GM18907 (cell line): ENCODE results near the gene QSOX1.

Experiments used
- ATAC-seq: cut with Tn5 transposase; IDR thresholded peaks from one replicate; pipeline ENCODE4 v1.9.1; 2021; ENCODE audit warnings: mild to moderate bottlenecking, moderate library complexity; ENCODE audit not compliant: unreplicated experiment

The QSOX1 gene

GRCh38 chr1:180231506-180231921, 76.8 kb downstream of the QSOX1 start:
- ATAC-seq = no peak

- ATAC-seq = no peak
These were observed 77.3 kb downstream of the QSOX1 start for GRCh38 chr1:180231936-180232335.

GRCh38 chr1:180232521-180233043, 77.9 kb downstream of the QSOX1 start:
- ATAC-seq = no peak

- ATAC-seq = no peak
These were observed 78.7 kb downstream of the QSOX1 start for GRCh38 chr1:180233191-180234011.

DNA sequence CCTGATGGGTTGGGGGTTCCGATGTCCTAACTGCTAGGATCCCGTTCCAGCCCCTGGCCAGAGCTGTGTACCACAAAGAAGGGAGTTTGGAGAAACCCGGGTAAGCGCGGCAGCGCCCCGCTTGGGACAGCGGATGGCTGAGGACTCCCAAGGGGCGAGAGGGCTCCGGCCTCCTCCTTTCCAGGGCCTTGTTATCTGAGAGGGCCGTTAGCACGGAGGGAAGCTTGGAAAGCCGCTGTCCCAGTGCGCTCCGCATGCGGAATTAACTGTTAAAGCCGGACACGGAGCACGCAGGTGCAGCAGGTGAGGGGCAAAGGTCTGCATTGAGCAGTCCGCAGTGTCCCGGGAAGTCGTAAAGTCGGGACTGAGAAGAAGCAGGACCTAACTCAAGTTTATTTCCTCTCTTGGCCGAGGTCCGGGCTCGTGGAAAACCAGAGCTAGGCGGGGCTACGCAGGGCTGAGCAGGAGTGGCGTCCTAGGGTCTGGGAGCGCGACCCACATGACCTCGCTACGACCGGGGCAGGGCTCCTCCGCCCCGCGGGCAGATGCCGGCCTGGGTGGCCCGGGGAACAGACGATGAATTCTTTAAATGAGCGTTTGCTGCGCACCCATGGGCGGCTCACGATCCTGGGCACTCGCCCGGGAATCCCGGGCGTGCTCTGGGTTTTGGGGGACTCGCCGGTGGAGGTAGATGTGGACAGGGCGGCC, 79.9 kb downstream of the QSOX1 start:
- ATAC-seq = no peak

- no peak for ATAC-seq
These were observed 80.4 kb downstream of the QSOX1 start for GRCh38 chr1:180235077-180235501.

GRCh38 chr1:180235502-180236239, 81.0 kb downstream of the QSOX1 start:
- no peak for ATAC-seq

DNA sequence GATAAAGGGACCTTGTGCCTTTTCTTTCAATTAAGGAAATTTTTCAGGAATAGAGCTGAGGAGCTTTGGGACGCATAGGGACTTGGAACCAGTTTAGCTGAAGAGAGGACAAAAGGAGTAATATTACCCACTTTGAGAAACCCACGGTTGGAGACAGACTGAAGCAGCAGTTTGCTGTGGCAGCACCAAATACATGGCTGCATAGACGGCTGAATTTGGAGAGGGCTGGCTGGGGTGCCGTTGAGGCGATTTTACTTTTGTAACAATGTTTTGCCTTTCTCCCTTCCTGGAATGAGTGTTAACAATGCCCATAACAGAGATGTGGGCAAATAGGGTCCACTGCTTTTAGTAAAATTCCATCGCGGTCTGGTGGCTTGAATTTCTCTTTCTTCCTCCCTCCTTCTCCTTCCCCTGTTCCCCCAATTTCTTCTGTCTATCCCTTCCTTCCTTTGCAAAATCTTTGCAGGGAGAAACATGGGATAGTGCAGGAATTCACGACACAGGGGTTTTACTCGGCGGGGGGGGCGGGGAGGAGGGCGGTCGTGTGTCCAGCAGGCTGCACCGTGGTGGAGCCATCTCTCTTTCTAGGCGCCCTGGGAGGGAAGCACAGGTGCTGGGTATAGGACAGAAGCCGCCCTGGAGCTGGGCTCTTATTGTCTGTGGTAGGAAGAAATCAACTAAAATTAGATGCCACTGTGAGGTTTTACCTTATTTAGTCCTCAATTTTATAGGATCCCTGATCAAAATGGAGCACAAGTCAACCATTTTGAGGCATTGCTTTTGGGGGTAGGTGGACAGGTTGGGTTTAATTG, 82.2 kb downstream of the QSOX1 start:
- ATAC-seq = no peak

GRCh38 chr1:180237869-180238476, 83.3 kb downstream of the QSOX1 start:
- ATAC-seq = no peak

DNA sequence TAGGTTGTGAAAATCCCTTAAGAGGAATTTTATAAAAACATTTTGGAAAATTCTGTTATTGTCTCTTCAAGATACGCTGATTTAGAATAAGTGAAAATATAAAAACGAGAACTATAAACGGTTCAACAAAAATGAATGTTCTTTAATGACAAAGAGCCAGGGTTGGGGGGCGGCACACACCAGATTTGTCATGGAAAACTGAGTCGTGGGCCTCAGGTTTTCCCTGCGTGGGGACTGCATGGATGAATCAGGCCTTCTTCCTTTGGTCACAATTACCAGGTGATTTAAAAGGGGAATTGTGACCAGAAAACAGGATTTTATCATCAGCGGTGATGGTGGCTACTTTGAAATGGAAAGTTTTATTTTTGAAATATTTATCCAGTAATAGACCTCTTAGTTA, 84.0 kb downstream of the QSOX1 start:
- ATAC-seq = no peak

DNA sequence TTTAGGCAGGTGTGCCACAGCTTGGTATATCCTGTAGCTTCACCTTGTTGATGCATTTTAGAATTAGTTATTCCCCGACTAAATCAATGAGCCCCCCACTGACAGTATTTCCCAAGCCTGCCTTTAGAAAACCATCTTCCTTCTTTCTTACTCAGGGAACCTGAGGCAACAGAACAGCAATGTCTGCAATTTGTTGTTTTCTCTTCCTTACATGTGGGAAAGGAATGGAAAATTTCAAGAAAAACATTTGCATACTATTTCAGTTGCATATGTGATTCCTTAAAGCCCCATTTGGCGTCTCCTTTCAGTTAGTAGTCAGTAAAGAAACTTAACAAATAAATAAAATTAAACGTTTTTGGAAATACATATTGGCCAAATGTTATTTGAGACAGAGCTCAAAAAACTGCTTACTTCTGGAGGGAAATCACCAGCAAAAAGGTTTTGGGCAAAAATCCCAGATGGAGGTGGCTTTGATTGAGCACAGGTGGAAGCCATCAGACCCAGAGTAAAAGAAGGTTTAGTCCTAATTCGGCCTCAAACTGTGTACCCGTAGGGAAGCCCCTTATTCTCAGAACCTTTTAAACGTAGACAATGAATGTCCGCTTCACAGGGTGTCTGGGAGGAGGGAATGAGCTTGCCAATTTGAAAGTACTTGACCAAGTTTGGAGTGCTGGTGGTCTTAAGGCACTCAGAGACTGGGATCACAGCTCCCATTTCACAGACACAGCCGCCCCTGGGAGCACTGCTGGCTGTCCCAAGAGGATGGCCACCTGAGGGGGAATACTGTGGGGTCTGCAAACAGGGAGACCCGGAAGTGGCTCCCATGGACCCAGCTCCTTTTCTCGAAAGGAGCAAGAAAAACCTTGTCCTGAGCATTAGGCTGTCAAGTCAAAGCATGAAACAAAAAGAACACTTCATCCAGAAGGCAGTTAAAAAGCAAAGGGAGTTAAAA, 84.8 kb downstream of the QSOX1 start:
- no peak for ATAC-seq

GRCh38 chr1:180241716-180242544, 87.3 kb downstream of the QSOX1 start:
- ATAC-seq = no peak

- no peak for ATAC-seq
These were observed 89.0 kb downstream of the QSOX1 start for GRCh38 chr1:180243517-180244221.

- ATAC-seq = no peak
These were observed 90.2 kb downstream of the QSOX1 start for GRCh38 chr1:180244840-180245239.

GRCh38 chr1:180246579-180246978, 91.9 kb downstream of the QSOX1 start:
- ATAC-seq = no peak

DNA sequence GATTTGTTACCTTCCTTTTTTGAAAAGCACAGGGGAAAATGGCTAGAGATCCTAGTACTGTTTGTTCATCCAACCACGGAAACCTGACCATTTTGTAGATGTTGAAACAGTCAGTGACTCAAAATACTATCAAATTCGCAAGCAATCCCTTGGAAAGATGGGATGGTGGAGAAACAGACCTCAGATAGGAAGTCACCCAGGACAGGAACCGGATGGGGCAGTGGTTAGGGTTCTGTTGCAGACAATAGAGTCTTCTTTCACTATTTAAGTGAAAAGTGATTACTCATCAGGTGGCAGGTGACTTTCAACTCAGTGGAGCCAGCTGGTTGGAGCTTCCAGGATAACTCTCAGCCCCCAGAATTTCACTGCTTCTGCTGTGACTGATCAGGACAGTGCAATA, 92.4 kb downstream of the QSOX1 start:
- no peak for ATAC-seq

DNA sequence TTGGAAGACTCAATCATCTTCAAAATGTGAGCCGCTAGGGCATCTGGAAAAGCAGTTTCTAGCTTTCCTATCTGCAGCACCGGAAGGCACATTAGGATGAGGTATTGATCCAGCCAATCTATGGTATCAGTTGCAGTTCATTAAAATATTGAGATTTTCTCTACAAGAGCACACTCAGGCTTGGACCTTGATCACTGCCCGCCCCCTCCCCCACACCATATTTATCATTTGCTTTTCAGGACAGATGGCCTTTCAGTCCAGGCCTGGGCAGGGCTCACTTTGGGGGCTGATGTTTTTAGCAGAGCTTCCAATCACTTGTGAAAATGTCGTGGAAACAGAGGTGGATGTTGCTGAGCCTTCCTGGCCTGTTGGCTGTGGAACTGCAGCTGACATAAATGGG, 92.9 kb downstream of the QSOX1 start:
- no peak for ATAC-seq
